Endothelial cell of umbilical vein (primary cell): Measurements from ENCODE around the gene PFKFB3. TPM values are rescaled to one million over a fixed set of nuclear protein-coding genes. Genes with fewer than 3 reads are reported as not detected.
A peak's percentile ranks its signal among the peaks of the same experiment; 100 is the strongest.
"Not testable (repeated sequence)": the region's sequence is repeated elsewhere in the genome, so short reads cannot be mapped to it uniquely, and the experiment has no call there.

Experiments
- BruUV-seq: library from RNA; stranded (reverse); fragments of 400-500 nt; replicated peaks from 2 replicates; lab custom pipeline; 2021; lab: Mats Ljungman, UMichigan
- CTCF ChIA-PET: fragments of 300-600, 350-600 bp; sonication (Branson Sonifier 250); formaldehyde crosslinking; loops from one replicate; lab custom pipeline; 2021; ENCODE audit warnings: antibody characterized with exemption, inconsistent platforms; lab: Charles Lee
- POLR2A ChIA-PET: fragments of 300-600, 350-600 bp; sonication (Branson Sonifier 250); formaldehyde crosslinking; loops from one replicate; lab custom pipeline; 2021; ENCODE audit warnings: antibody characterized with exemption, inconsistent platforms; lab: Charles Lee
- DNase-seq: peaks from one replicate; pipeline ENCODE4 v3.0.0-alpha.2; 2011; ENCODE audit warnings: low read depth, low spot score
- FAIRE-seq: peaks from 2 replicates; lab custom pipeline; 2011; peaks lifted over from hg19 to GRCh38; lab: Jason Lieb, UNC
- H2AFZ ChIP-seq: 2 replicates; pipeline ENCODE4 v1.6.0; 2012; ENCODE audit warnings: low read depth, low read length, control low read depth, inconsistent platforms
- H3K27ac ChIP-seq: 2 replicates; pipeline ENCODE4 v1.5.1; 2011; ENCODE audit warnings: low read depth, mild to moderate bottlenecking, control low read depth, low read length, moderate library complexity; ENCODE audit not compliant: insufficient read depth
- H3K27me3 ChIP-seq, 2 experiments: 2 replicates each; pipeline versions ENCODE4 v1.6.0 to v1.6.1; 2011; ENCODE audit warnings: low read length in 2 of 2, mixed read lengths in 1 of 2; ENCODE audit not compliant: control insufficient read depth in 2 of 2, insufficient read depth in 2 of 2
- H3K36me3 ChIP-seq, 2 experiments: 2 replicates in 1 of 2; 3 replicates in 1 of 2; pipeline ENCODE4 v1.5.1; 2011; ENCODE audit warnings: low read length in 2 of 2, mild to moderate bottlenecking in 1 of 2, moderate library complexity in 1 of 2; ENCODE audit not compliant: control insufficient read depth in 2 of 2, insufficient read depth in 2 of 2; ENCODE audit errors: extremely low read depth in 1 of 2
- H3K4me1 ChIP-seq: 3 replicates; pipeline ENCODE4 v1.5.1; 2011; ENCODE audit warnings: mild to moderate bottlenecking, low read length; ENCODE audit not compliant: control insufficient read depth, insufficient read depth; ENCODE audit errors: extremely low read depth
- H3K4me2 ChIP-seq: 2 replicates; pipeline ENCODE4 v1.6.1; 2011; ENCODE audit warnings: low read length, control low read depth, mixed read lengths; ENCODE audit not compliant: insufficient read depth
- H3K4me3 ChIP-seq, 3 experiments: fragments of 200-600 bp in 1 of 3; sonication (generic), shearing (Covaris generic) in 1 of 3; replicated peaks in 1 of 3; 2 replicates each; pipeline ENCODE4 v1.5.1; 2011 to 2016; ENCODE audit warnings: control low read depth in 3 of 3, low read length in 3 of 3, mild to moderate bottlenecking in 2 of 3, inconsistent platforms in 1 of 3, low read depth in 1 of 3, moderate library complexity in 1 of 3; ENCODE audit not compliant: insufficient read depth in 1 of 3
- H3K79me2 ChIP-seq: 2 replicates; pipeline ENCODE4 v1.6.0; 2012; ENCODE audit warnings: low read length, inconsistent platforms; ENCODE audit not compliant: control insufficient read depth, insufficient read depth
- H3K9ac ChIP-seq: replicated peaks from 2 replicates; pipeline ENCODE3; 2011; ENCODE audit warnings: low read length, control low read depth; ENCODE audit not compliant: insufficient read depth; ENCODE audit errors: extremely low read depth
- H3K9me1 ChIP-seq: replicated peaks from 3 replicates; pipeline ENCODE4 v1.6.0; 2011; ENCODE audit warnings: mild to moderate bottlenecking, low read length; ENCODE audit not compliant: control insufficient read depth, insufficient read depth; ENCODE audit errors: extremely low read depth
- H3K9me3 ChIP-seq: replicated peaks from 2 replicates; pipeline ENCODE4 v1.5.1; 2012; ENCODE audit warnings: low read length, inconsistent platforms; ENCODE audit not compliant: control insufficient read depth, insufficient read depth
- H4K20me1 ChIP-seq: replicated peaks from 2 replicates; pipeline ENCODE3; 2011; ENCODE audit warnings: mild to moderate bottlenecking, low read length; ENCODE audit not compliant: control insufficient read depth, insufficient read depth; ENCODE audit errors: extremely low read depth
- EZH2 ChIP-seq: IDR thresholded peaks from 2 replicates; pipeline ENCODE4 v1.6.1; 2012; ENCODE audit warnings: borderline replicate concordance, low read depth, mild to moderate bottlenecking, moderate library complexity, low read length, inconsistent platforms; ENCODE audit not compliant: severe bottlenecking
- FOS ChIP-seq: IDR thresholded peaks from 2 replicates; pipeline ENCODE4 v1.6.1; 2011; ENCODE audit warnings: mild to moderate bottlenecking, low read length, moderate library complexity, borderline replicate concordance; ENCODE audit not compliant: insufficient read depth
- GATA2 ChIP-seq: IDR thresholded peaks from 2 replicates; pipeline ENCODE4 v1.7.0; 2011; ENCODE audit warnings: low read depth, mild to moderate bottlenecking, moderate library complexity, mixed read lengths, low read length; ENCODE audit not compliant: insufficient read length, insufficient read depth
- JUN ChIP-seq: IDR thresholded peaks from 2 replicates; pipeline ENCODE4 v1.6.1; 2011; ENCODE audit warnings: borderline replicate concordance, low read depth; ENCODE audit not compliant: insufficient read length, insufficient read depth
- MYC ChIP-seq: IDR thresholded peaks from one replicate; pipeline ENCODE4 v1.6.1; 2011; ENCODE audit warnings: mild to moderate bottlenecking, low read depth, low read length
- POLR2A ChIP-seq: IDR thresholded peaks from 2 replicates; pipeline ENCODE4 v1.6.1; 2012; ENCODE audit warnings: low read depth, mild to moderate bottlenecking, control low read depth, low read length
- POLR2AphosphoS5 ChIP-seq: IDR thresholded peaks from 2 replicates; pipeline ENCODE4 v1.6.1; 2012; ENCODE audit warnings: low read depth, mild to moderate bottlenecking, control low read depth, low read length, moderate library complexity; ENCODE audit not compliant: insufficient read depth
- dilution Hi-C: fragments of 300-500 bp; cut with MboI; formaldehyde crosslinking; loops from one replicate; pipeline ENCODE4 v1.15.0; 2019; ENCODE audit warnings: low sequenced_read_pairs; ENCODE audit not compliant: extremely low pct_ligation_motif_present
- intact Hi-C: fragments of 100-400 bp; cut with micrococcal nuclease; formaldehyde crosslinking; loops from one replicate; pipeline ENCODE4 v1.10.0; 2022
- polyA plus RNA-seq, 4 experiments: library from polyadenylated mRNA; depleted of rRNA in 3 of 4; stranded (reverse) in 3 of 4; unstranded in 1 of 4; fragments of >200 nt; gene quantifications; 2 replicates each; pipeline versions ENCODE4 v1.2.1 to v1.2.3, GENCODE V29; 2011 to 2012; ENCODE audit warnings: missing spikeins in 1 of 4
- total RNA-seq: library from RNA; stranded (reverse); gene quantifications from 2 replicates; pipeline ENCODE4 v1.2.3, GENCODE V29; 2021
- TF ChIP-seq, protein P1 (sequence below): IDR thresholded peaks from 2 replicates; pipeline ENCODE4 v1.6.1; 2011; ENCODE audit not compliant: insufficient read depth, insufficient read length
- TF ChIP-seq, protein P2 (sequence below), 2 donors: IDR thresholded peaks; 1 replicate in 1 of 2; 2 replicates in 1 of 2; pipeline ENCODE4 v1.5.1; 2011; ENCODE audit warnings: low read length in 2 of 2, mild to moderate bottlenecking in 2 of 2, moderate library complexity in 2 of 2, control low read depth in 1 of 2, inconsistent platforms in 1 of 2, low read depth in 1 of 2; ENCODE audit not compliant: insufficient read depth in 1 of 2; ENCODE audit errors: extremely low read depth in 1 of 2

Gene PFKFB3
- total and polyA plus RNA-seq, 2 donors (not counting 3 experiments of a cell fraction or from before 2014, with no cell fraction given), result 15.8 to 33.7 TPM

DNA sequence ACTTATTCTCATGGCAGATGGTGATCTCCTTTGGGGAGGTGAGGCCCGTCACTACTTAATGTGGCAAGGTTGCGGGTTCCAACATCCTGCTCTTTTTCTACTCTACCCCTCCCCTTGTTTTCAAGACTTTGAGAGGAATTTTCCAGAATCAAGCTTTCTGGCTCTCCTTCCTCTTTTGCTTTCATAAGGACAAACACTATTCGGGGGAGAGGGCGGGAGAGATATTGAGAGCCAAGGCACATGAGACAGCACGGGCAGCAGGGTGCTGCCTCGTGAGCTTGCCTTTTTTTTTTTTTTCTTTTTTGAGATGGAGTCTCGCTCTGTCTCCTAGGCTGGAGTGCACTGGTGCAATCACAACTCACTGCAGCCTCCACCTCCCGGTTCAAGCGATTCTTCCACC lies 6.9 kb upstream of the PFKFB3 start:
- FAIRE-seq, result no peak
- CTCF ChIA-PET, result interaction anchor here (1.4 to 2.1 kb wide), 3 partner anchors 12 to 205 kb away, joined by 5 to 11 read pairs (median 9); no protein-coding TSS in a partner anchor
- no peak overlapping the region for H3K9ac ChIP-seq
- no peak overlapping the region for H3K4me3 ChIP-seq
- no peaks in the 10 kb centered on the region for H4K20me1 ChIP-seq
- H3K27me3 ChIP-seq, result no peaks in the 10 kb centered on the region
- no TSS peak for BruUV-seq
- POLR2A ChIA-PET, result no interaction called here
- intact Hi-C loops, result no loop called here
- dilution Hi-C loops, result no loop called here
- no peaks in the 10 kb centered on the region for H3K36me3 ChIP-seq
- H3K9me1 ChIP-seq, result no peaks in the 10 kb centered on the region
- DNase-seq, result peak; percentile 28
- no peak for TF ChIP-seq POLR2A
- TF ChIP-seq EZH2, result no peak
- no peak for TF ChIP-seq JUN
- TF ChIP-seq POLR2AphosphoS5, result no peak
- TF ChIP-seq FOS, result no peak
- TF ChIP-seq GATA2, result no peak
- TF ChIP-seq, protein P1, sequence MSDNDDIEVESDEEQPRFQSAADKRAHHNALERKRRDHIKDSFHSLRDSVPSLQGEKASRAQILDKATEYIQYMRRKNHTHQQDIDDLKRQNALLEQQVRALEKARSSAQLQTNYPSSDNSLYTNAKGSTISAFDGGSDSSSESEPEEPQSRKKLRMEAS, result no peak
- no peak for TF ChIP-seq MYC
- TF ChIP-seq, protein P2, sequence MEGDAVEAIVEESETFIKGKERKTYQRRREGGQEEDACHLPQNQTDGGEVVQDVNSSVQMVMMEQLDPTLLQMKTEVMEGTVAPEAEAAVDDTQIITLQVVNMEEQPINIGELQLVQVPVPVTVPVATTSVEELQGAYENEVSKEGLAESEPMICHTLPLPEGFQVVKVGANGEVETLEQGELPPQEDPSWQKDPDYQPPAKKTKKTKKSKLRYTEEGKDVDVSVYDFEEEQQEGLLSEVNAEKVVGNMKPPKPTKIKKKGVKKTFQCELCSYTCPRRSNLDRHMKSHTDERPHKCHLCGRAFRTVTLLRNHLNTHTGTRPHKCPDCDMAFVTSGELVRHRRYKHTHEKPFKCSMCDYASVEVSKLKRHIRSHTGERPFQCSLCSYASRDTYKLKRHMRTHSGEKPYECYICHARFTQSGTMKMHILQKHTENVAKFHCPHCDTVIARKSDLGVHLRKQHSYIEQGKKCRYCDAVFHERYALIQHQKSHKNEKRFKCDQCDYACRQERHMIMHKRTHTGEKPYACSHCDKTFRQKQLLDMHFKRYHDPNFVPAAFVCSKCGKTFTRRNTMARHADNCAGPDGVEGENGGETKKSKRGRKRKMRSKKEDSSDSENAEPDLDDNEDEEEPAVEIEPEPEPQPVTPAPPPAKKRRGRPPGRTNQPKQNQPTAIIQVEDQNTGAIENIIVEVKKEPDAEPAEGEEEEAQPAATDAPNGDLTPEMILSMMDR (IDR thresholded peaks at IDR 0.05; ENCODE audit: extremely low read depth in 1 of 2, insufficient read depth in 1 of 2, low read depth in 1 of 2, low read length in 2 of 2), result no peak
- no peak overlapping the region for H3K27ac ChIP-seq
- H3K4me2 ChIP-seq, result no peak overlapping the region
- no peak overlapping the region for H2AFZ ChIP-seq
- no peaks in the 10 kb centered on the region for H3K9me3 ChIP-seq
- peaks cover 6% of the 10 kb centered on the region for H3K79me2 ChIP-seq
- H3K4me1 ChIP-seq, result peaks cover 14% of the 10 kb centered on the region

DNA sequence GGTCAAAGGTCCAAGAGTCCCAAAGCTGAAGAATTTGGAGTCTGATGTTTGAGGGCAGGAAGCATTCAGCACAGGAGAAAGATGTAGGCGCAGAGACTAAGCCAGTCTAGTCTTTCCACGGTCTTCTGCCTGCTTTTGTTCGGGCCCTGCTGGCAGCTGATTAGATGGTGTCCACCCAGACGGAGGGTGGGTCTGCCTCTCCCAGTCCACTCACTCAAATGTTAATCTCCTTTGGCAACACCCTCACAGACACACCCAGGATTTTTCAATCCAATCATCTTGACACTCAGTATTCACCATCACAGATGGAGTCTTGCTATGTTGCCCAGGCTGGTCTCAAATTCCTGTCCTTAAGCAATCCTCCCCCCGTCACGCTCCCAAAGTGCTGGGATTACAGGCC lies 6.2 kb upstream of the PFKFB3 start:
- H2AFZ ChIP-seq, H3K9me1 ChIP-seq, H3K27ac ChIP-seq, POLR2A ChIA-PET, H3K9me3 ChIP-seq, FAIRE-seq, H3K36me3 ChIP-seq, dilution Hi-C loops, H3K9ac ChIP-seq, intact Hi-C loops, H4K20me1 ChIP-seq, H3K27me3 ChIP-seq, DNase-seq, H3K4me3 ChIP-seq, H3K4me2 ChIP-seq, H3K79me2 ChIP-seq: not testable (repeated sequence)
- peaks cover 17% of the 10 kb centered on the region for H3K4me1 ChIP-seq
- TSS peak; percentile 9 for BruUV-seq
- CTCF ChIA-PET, result interaction anchor here (0.6 to 2.1 kb wide), 3 partner anchors 13 to 205 kb away, joined by 3 to 11 read pairs (median 9); no protein-coding TSS in a partner anchor
